RKO (cell line): ENCODE results near the gene SIPA1.
"Not testable (repeated sequence)": the region's sequence is repeated elsewhere in the genome, so short reads cannot be mapped to it uniquely, and the experiment has no call there.

ENCODE experiments used
- DNase-seq: peaks from one replicate; pipeline ENCODE4 v3.0.0-alpha.2; 2016; ENCODE audit warnings: low spot score

Gene SIPA1

GRCh38 chr11:65658174-65659021 lies 20.5 kb downstream of the SIPA1 start:
- no peak for DNase-seq

- DNase-seq = no peak
Observed at GRCh38 chr11:65660038-65660437, 22.1 kb downstream of the SIPA1 start.

GRCh38 chr11:65660908-65661307 lies 23.0 kb downstream of the SIPA1 start:
- DNase-seq = not testable (repeated sequence)

GRCh38 chr11:65661599-65662246 lies 23.8 kb downstream of the SIPA1 start:
- DNase-seq = no peak

GRCh38 chr11:65662247-65662798 lies 24.4 kb downstream of the SIPA1 start:
- no peak for DNase-seq

- DNase-seq = peak; percentile 95
Observed at GRCh38 chr11:65662799-65663638, 25.1 kb downstream of the SIPA1 start, which contains the start of gene RELA. Gene RELA (minus strand): TSS chr11:65662916. CDS start chr11:65662832, 84 bp downstream.

- peak; percentile 49 for DNase-seq
Observed at GRCh38 chr11:65663639-65664200, 25.8 kb downstream of the SIPA1 start.

- no peak for DNase-seq
Observed at GRCh38 chr11:65672180-65672860, 34.4 kb downstream of the SIPA1 start.

GRCh38 chr11:65672982-65673381 lies 35.1 kb downstream of the SIPA1 start:
- no peak for DNase-seq

- no peak for DNase-seq
Observed at GRCh38 chr11:65680192-65680743, 42.4 kb downstream of the SIPA1 start.

- DNase-seq = not testable (repeated sequence)
Observed at GRCh38 chr11:65683480-65683879, 45.6 kb downstream of the SIPA1 start.

- DNase-seq = no peak
Observed at GRCh38 chr11:65685981-65686380, 48.1 kb downstream of the SIPA1 start.

GRCh38 chr11:65691847-65692246 lies 53.9 kb downstream of the SIPA1 start:
- DNase-seq = not testable (repeated sequence)

- no peak for DNase-seq
Observed at GRCh38 chr11:65692367-65692766, 54.5 kb downstream of the SIPA1 start.

GRCh38 chr11:65695459-65696241 lies 57.7 kb downstream of the SIPA1 start:
- no peak for DNase-seq

GRCh38 chr11:65696802-65697552 lies 59.1 kb downstream of the SIPA1 start:
- DNase-seq = no peak

- DNase-seq = no peak
Observed at GRCh38 chr11:65698205-65698604, 60.3 kb downstream of the SIPA1 start.

GRCh38 chr11:65699306-65699705 lies 61.4 kb downstream of the SIPA1 start:
- no peak for DNase-seq

GRCh38 chr11:65700399-65700798 lies 62.5 kb downstream of the SIPA1 start:
- no peak for DNase-seq
